IMR-90 (cell line): ENCODE results near the gene MAP3K5.

ENCODE experiments used
- CHD1 ChIP-seq: IDR thresholded peaks from 2 replicates; pipeline ENCODE4 v1.6.1; 2012; ENCODE audit warnings: low read depth, low read length, improper control_type of control experiment
- MAFK ChIP-seq: IDR thresholded peaks from 2 replicates; pipeline ENCODE4 v1.6.1; 2012; ENCODE audit warnings: low read depth, low read length, improper control_type of control experiment
- MXI1 ChIP-seq: IDR thresholded peaks from 2 replicates; pipeline ENCODE4 v1.6.1; 2012; ENCODE audit warnings: low read depth, mild to moderate bottlenecking, low read length, moderate library complexity, borderline replicate concordance
- NFE2L2 ChIP-seq: fragments of 150-350 bp; IDR thresholded peaks from 2 replicates; pipeline ENCODE4 v1.6.1; 2016; ENCODE audit warnings: low read depth, mild to moderate bottlenecking, low read length
- POLR2A ChIP-seq: IDR thresholded peaks from 2 replicates; pipeline ENCODE4 v1.6.1; 2012; ENCODE audit warnings: mild to moderate bottlenecking, low read depth, low read length
- RAD21 ChIP-seq: IDR thresholded peaks from 2 replicates; pipeline ENCODE4 v1.6.1; 2012; ENCODE audit warnings: low read length, improper control_type of control experiment
- RCOR1 ChIP-seq: IDR thresholded peaks from 2 replicates; pipeline ENCODE4 v1.6.1; 2012; ENCODE audit warnings: mild to moderate bottlenecking, low read length, improper control_type of control experiment; ENCODE audit not compliant: insufficient replicate concordance
- RFX5 ChIP-seq: IDR thresholded peaks from 2 replicates; pipeline ENCODE4 v1.8.0; 2012; ENCODE audit warnings: low read depth, mild to moderate bottlenecking, low read length, moderate library complexity
- SMC3 ChIP-seq: fragments of 150-350 bp; IDR thresholded peaks from 2 replicates; pipeline ENCODE4 v1.6.1; 2016; ENCODE audit warnings: low read depth, mild to moderate bottlenecking, antibody characterized with exemption, low read length, moderate library complexity
- TF ChIP-seq, protein P1 (sequence below): conservative IDR thresholded peaks from 2 replicates; pipeline ENCODE4 v1.5.1; 2012; ENCODE audit warnings: mild to moderate bottlenecking, low read depth, low read length, improper control_type of control experiment
- TF ChIP-seq, protein P2 (sequence below): fragments of 150-350 bp; IDR thresholded peaks from 2 replicates; pipeline ENCODE4 v1.6.1; 2016; ENCODE audit warnings: low read depth, mild to moderate bottlenecking, low read length, moderate library complexity, borderline replicate concordance

DNA sequence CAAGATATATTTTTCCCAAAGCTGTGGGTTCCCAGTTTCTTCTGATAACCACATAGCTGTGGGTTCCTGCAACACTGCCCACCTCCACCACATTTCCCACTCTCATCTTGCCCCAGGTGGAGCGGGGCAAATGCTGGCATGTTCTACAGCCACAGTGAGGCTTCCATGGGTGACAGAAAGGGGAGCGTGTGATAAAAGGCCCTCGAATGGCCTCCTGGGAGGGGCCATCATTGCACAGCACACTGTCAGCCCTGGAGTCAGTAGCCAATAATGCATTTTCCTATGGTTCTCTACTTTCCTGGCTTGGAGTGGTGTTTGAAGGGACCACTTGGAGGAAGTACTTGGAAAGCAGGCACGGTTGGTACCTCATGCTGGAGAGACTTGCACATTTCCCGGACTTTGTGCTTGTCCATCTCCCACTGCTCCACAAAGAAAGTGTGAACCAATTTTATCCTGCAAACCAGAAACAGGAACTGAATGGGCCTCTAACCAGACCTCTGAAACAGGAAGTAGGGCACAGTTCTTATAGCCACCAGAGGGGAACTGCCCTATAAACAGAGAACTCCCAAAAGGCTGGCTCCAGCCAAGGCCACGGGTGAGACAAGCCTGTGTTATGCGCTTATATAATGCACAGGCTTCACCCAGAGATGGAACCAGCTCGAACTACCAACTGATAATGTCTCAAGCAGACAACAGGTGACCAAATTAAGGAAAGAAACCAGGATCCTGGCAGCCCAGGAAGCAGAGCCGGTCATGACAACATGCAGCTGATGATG is 8.6 kb downstream of the MAP3K5 start:
- no peak for TF ChIP-seq POLR2A
- TF ChIP-seq, protein P1, sequence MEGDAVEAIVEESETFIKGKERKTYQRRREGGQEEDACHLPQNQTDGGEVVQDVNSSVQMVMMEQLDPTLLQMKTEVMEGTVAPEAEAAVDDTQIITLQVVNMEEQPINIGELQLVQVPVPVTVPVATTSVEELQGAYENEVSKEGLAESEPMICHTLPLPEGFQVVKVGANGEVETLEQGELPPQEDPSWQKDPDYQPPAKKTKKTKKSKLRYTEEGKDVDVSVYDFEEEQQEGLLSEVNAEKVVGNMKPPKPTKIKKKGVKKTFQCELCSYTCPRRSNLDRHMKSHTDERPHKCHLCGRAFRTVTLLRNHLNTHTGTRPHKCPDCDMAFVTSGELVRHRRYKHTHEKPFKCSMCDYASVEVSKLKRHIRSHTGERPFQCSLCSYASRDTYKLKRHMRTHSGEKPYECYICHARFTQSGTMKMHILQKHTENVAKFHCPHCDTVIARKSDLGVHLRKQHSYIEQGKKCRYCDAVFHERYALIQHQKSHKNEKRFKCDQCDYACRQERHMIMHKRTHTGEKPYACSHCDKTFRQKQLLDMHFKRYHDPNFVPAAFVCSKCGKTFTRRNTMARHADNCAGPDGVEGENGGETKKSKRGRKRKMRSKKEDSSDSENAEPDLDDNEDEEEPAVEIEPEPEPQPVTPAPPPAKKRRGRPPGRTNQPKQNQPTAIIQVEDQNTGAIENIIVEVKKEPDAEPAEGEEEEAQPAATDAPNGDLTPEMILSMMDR, result no peak
- no peak for TF ChIP-seq SMC3
- no peak for TF ChIP-seq NFE2L2
- TF ChIP-seq, protein P2, sequence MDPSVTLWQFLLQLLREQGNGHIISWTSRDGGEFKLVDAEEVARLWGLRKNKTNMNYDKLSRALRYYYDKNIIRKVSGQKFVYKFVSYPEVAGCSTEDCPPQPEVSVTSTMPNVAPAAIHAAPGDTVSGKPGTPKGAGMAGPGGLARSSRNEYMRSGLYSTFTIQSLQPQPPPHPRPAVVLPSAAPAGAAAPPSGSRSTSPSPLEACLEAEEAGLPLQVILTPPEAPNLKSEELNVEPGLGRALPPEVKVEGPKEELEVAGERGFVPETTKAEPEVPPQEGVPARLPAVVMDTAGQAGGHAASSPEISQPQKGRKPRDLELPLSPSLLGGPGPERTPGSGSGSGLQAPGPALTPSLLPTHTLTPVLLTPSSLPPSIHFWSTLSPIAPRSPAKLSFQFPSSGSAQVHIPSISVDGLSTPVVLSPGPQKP, result no peak
- no peak for TF ChIP-seq RAD21
- no peak for TF ChIP-seq MAFK
- TF ChIP-seq RFX5, result no peak
- TF ChIP-seq CHD1, result no peak
- no peak for TF ChIP-seq RCOR1
- no peak for TF ChIP-seq MXI1
